GM23338 (cell line): ENCODE measurements around the gene ARHGEF1.

Experiments
- EZH2 ChIP-seq: fragments of 200-600 bp; sonication (generic); IDR thresholded peaks from one replicate; pipeline ENCODE4 v1.8.0; 2017; ENCODE audit warnings: antibody characterized with exemption, mild to moderate bottlenecking, low read depth; ENCODE audit not compliant: unreplicated experiment
- EZH2phosphoT487 ChIP-seq: fragments of 200-600 bp; sonication (generic); IDR thresholded peaks from one replicate; pipeline ENCODE4 v1.8.1; 2018; ENCODE audit warnings: antibody characterized with exemption; ENCODE audit not compliant: unreplicated experiment
- JUNB ChIP-seq: IDR thresholded peaks from one replicate; pipeline ENCODE4 v1.6.1; 2016; ENCODE audit warnings: antibody characterized with exemption; ENCODE audit not compliant: unreplicated experiment
- POLR2AphosphoS5 ChIP-seq: IDR thresholded peaks from 2 replicates; pipeline ENCODE4 v1.6.1; 2016; ENCODE audit warnings: antibody characterized with exemption, low read depth
- ZNF114 ChIP-seq: fragments of 250-450 bp; sonication (Bioruptor Pico); IDR thresholded peaks from 2 replicates; pipeline ENCODE4 v1.5.0; 2020; ENCODE audit warnings: mild to moderate bottlenecking, moderate library complexity
- TF ChIP-seq, protein P1 (sequence below), 2 experiments: fragments of 200-600 bp in 1 of 2; sonication (generic) in 1 of 2; conservative IDR thresholded peaks; 2 replicates each; pipeline versions ENCODE4 v1.5.1 to v1.6.1; 2016 to 2017; ENCODE audit warnings: antibody characterized with exemption in 2 of 2, low read depth in 2 of 2, mild to moderate bottlenecking in 2 of 2, moderate library complexity in 1 of 2
- TF ChIP-seq, protein P2 (sequence below): IDR thresholded peaks from one replicate; pipeline ENCODE4 v1.6.1; 2018; ENCODE audit warnings: antibody characterized with exemption; ENCODE audit not compliant: unreplicated experiment
- TF ChIP-seq, protein P3 (sequence below): IDR thresholded peaks from 2 replicates; pipeline ENCODE4 v1.6.1; 2016; ENCODE audit warnings: antibody characterized with exemption

DNA sequence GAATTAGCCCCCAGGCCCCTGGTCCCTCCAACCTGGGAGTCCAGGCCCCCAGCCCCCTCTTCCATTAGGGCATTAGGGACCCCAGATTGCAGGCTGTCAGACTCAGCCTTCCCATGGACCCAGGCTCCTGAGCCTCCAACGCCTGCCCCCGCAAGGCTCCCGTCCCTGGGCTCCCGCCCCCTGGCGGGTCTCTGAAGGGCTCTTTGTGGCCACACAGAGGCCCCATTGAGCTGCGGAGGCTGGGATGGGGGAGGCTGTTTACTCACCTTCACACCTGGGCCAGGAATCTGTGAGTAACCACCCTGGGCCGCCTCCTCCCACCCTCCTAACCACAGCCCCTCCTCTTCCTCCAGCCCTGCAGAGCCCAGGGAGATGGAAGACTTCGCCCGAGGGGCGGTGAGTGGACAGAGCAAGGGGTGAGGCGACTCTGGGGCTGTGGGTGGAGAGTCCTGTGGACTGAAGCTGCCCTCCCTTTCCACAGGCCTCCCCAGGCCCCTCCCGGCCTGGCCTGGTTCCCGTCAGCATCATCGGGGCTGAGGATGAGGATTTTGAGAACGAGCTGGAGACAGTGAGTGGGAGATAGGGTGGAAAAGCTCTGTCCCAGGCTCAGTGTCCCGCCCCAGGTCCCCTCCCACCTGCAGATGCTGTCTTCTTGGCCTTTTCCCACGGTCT, 4.9 kb downstream of the ARHGEF1 start:
- TF ChIP-seq, protein P1, sequence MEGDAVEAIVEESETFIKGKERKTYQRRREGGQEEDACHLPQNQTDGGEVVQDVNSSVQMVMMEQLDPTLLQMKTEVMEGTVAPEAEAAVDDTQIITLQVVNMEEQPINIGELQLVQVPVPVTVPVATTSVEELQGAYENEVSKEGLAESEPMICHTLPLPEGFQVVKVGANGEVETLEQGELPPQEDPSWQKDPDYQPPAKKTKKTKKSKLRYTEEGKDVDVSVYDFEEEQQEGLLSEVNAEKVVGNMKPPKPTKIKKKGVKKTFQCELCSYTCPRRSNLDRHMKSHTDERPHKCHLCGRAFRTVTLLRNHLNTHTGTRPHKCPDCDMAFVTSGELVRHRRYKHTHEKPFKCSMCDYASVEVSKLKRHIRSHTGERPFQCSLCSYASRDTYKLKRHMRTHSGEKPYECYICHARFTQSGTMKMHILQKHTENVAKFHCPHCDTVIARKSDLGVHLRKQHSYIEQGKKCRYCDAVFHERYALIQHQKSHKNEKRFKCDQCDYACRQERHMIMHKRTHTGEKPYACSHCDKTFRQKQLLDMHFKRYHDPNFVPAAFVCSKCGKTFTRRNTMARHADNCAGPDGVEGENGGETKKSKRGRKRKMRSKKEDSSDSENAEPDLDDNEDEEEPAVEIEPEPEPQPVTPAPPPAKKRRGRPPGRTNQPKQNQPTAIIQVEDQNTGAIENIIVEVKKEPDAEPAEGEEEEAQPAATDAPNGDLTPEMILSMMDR (conservative IDR thresholded peaks at IDR 0.05; ENCODE audit: low read depth in 2 of 2) = peak; percentile 38 to 65; a peak in 3 of 4 replicates
- no peak for TF ChIP-seq POLR2AphosphoS5
- no peak for TF ChIP-seq JUNB
- TF ChIP-seq EZH2 = no peak
- TF ChIP-seq EZH2phosphoT487 = no peak
- TF ChIP-seq ZNF114 (CRISPR knock-in tag) = no peak
- TF ChIP-seq, protein P2, sequence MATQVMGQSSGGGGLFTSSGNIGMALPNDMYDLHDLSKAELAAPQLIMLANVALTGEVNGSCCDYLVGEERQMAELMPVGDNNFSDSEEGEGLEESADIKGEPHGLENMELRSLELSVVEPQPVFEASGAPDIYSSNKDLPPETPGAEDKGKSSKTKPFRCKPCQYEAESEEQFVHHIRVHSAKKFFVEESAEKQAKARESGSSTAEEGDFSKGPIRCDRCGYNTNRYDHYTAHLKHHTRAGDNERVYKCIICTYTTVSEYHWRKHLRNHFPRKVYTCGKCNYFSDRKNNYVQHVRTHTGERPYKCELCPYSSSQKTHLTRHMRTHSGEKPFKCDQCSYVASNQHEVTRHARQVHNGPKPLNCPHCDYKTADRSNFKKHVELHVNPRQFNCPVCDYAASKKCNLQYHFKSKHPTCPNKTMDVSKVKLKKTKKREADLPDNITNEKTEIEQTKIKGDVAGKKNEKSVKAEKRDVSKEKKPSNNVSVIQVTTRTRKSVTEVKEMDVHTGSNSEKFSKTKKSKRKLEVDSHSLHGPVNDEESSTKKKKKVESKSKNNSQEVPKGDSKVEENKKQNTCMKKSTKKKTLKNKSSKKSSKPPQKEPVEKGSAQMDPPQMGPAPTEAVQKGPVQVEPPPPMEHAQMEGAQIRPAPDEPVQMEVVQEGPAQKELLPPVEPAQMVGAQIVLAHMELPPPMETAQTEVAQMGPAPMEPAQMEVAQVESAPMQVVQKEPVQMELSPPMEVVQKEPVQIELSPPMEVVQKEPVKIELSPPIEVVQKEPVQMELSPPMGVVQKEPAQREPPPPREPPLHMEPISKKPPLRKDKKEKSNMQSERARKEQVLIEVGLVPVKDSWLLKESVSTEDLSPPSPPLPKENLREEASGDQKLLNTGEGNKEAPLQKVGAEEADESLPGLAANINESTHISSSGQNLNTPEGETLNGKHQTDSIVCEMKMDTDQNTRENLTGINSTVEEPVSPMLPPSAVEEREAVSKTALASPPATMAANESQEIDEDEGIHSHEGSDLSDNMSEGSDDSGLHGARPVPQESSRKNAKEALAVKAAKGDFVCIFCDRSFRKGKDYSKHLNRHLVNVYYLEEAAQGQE = no peak
- TF ChIP-seq, protein P3, sequence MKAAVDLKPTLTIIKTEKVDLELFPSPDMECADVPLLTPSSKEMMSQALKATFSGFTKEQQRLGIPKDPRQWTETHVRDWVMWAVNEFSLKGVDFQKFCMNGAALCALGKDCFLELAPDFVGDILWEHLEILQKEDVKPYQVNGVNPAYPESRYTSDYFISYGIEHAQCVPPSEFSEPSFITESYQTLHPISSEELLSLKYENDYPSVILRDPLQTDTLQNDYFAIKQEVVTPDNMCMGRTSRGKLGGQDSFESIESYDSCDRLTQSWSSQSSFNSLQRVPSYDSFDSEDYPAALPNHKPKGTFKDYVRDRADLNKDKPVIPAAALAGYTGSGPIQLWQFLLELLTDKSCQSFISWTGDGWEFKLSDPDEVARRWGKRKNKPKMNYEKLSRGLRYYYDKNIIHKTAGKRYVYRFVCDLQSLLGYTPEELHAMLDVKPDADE = no peak
